COLO829 (cell line): Measurements from ENCODE around the gene PPRC1.

Source experiments
- DNase-seq: peaks from one replicate; pipeline ENCODE4 v3.0.0; 2012; ENCODE audit warnings: low spot score

PPRC1 gene

GRCh38 chr10:102195296-102195870 is 62.5 kb downstream of the PPRC1 start:
- no peak for DNase-seq

- no peak for DNase-seq
Measured at GRCh38 chr10:102196893-102197292, 64.1 kb downstream of the PPRC1 start.

GRCh38 chr10:102198027-102198426 is 65.2 kb downstream of the PPRC1 start:
- no peak for DNase-seq
